Neural cell (in vitro differentiated cells): ENCODE results near the gene CPXM1. TPM values are rescaled to one million over a fixed set of nuclear protein-coding genes. Genes with fewer than 3 reads are reported as not detected.

Experiments
- H2AFZ ChIP-seq: fragments of 200-600, 300-800 bp; sonication (generic), shearing (Covaris generic); 2 replicates; pipeline ENCODE4 v1.6.0; 2014; ENCODE audit warnings: low read depth, mild to moderate bottlenecking, antibody characterized with exemption, low read length, moderate library complexity
- H3F3A ChIP-seq: fragments of 200-600 bp; shearing (Covaris generic); 2 replicates; pipeline ENCODE4 v1.6.1; 2016; ENCODE audit warnings: mild to moderate bottlenecking, moderate library complexity, mixed read lengths, antibody characterized with exemption, low read length; ENCODE audit not compliant: insufficient read depth, poor library complexity, severe bottlenecking
- H3K27ac ChIP-seq: fragments of 200-600, 300-800 bp; sonication (generic), shearing (Covaris generic); 2 replicates; pipeline ENCODE4 v1.5.1; 2014; ENCODE audit warnings: mild to moderate bottlenecking, low read length, moderate library complexity
- H3K27me3 ChIP-seq: fragments of 300-800, 200-600 bp; sonication (generic), shearing (Covaris generic); 2 replicates; pipeline ENCODE4 v1.6.0; 2014; ENCODE audit warnings: mild to moderate bottlenecking, low read depth, low read length, moderate library complexity; ENCODE audit not compliant: insufficient read depth
- H3K36me3 ChIP-seq: fragments of 300-800, 200-600 bp; sonication (generic), shearing (Covaris generic); 2 replicates; pipeline ENCODE4 v1.5.1; 2014; ENCODE audit warnings: mild to moderate bottlenecking, antibody characterized with exemption, low read length, moderate library complexity; ENCODE audit not compliant: insufficient read depth
- H3K4me2 ChIP-seq: fragments of 300-800, 200-600 bp; sonication (generic), shearing (Covaris generic); 2 replicates; pipeline ENCODE4 v1.6.0; 2014; ENCODE audit warnings: mild to moderate bottlenecking, low read length
- H3K4me3 ChIP-seq: fragments of 300-800, 200-600 bp; sonication (generic), shearing (Covaris generic); 2 replicates; pipeline ENCODE4 v1.5.1; 2014; ENCODE audit warnings: mild to moderate bottlenecking, low read length, moderate library complexity
- H3K79me2 ChIP-seq: fragments of 200-600 bp; shearing (Covaris generic); replicated peaks from 2 replicates; pipeline ENCODE4 v1.6.0; 2014; ENCODE audit warnings: mild to moderate bottlenecking, low read length, moderate library complexity; ENCODE audit not compliant: insufficient read depth
- H3K9ac ChIP-seq: fragments of 300-800, 200-600 bp; sonication (generic), shearing (Covaris generic); 2 replicates; pipeline ENCODE4 v1.6.1; 2016; ENCODE audit warnings: mild to moderate bottlenecking, low read length, mixed read lengths
- H3K9me2 ChIP-seq: fragments of 200-600 bp; shearing (Covaris generic); 2 replicates; pipeline ENCODE4 v1.6.1; 2016; ENCODE audit warnings: mild to moderate bottlenecking, low read length, mixed read lengths; ENCODE audit not compliant: insufficient read depth
- H3K9me3 ChIP-seq: fragments of 200-600, 300-800 bp; sonication (generic), shearing (Covaris generic); 2 replicates; pipeline ENCODE4 v1.6.1; 2016; ENCODE audit warnings: mild to moderate bottlenecking, mixed run types, low read length, moderate library complexity, mixed read lengths
- H4K20me1 ChIP-seq: fragments of 200-600 bp; shearing (Covaris generic); 2 replicates; pipeline ENCODE4 v1.6.1; 2016; ENCODE audit warnings: mild to moderate bottlenecking, mixed run types; ENCODE audit not compliant: insufficient read depth
- CTCF ChIP-seq: fragments of 450-650 bp; IDR thresholded peaks from 2 replicates; pipeline ENCODE4 v1.5.1; 2014; ENCODE audit warnings: antibody characterized with exemption, mild to moderate bottlenecking, moderate library complexity; ENCODE audit not compliant: poor library complexity, severe bottlenecking
- EP300 ChIP-seq: fragments of 450-650 bp; conservative IDR thresholded peaks from 2 replicates; pipeline ENCODE4 v1.6.1; 2014; ENCODE audit warnings: antibody characterized with exemption, mild to moderate bottlenecking, moderate library complexity; ENCODE audit not compliant: poor library complexity, severe bottlenecking
- EZH2 ChIP-seq: fragments of 200-600, 300-800 bp; shearing (Covaris generic), sonication (generic); IDR thresholded peaks from 2 replicates; pipeline ENCODE4 v1.6.1; 2014; ENCODE audit warnings: antibody characterized with exemption, low read length, borderline replicate concordance, mild to moderate bottlenecking; ENCODE audit not compliant: insufficient read depth, poor library complexity, severe bottlenecking
- MXI1 ChIP-seq: fragments of 450-650 bp; conservative IDR thresholded peaks from 2 replicates; pipeline ENCODE4 v1.6.1; 2014; ENCODE audit warnings: antibody characterized with exemption, mild to moderate bottlenecking; ENCODE audit not compliant: poor library complexity, severe bottlenecking
- POLR2AphosphoS5 ChIP-seq: IDR thresholded peaks from 2 replicates; pipeline ENCODE4 v1.6.1; 2012
- RAD21 ChIP-seq: fragments of 450-650 bp; conservative IDR thresholded peaks from 2 replicates; pipeline ENCODE4 v1.6.1; 2014; ENCODE audit warnings: antibody characterized with exemption, mild to moderate bottlenecking, moderate library complexity
- SMC3 ChIP-seq: fragments of 450-650 bp; conservative IDR thresholded peaks from 2 replicates; pipeline ENCODE4 v1.6.1; 2014; ENCODE audit warnings: antibody characterized with exemption, mild to moderate bottlenecking, moderate library complexity; ENCODE audit not compliant: poor library complexity
- TAF1 ChIP-seq: IDR thresholded peaks from 2 replicates; pipeline ENCODE4 v1.6.1; 2012; ENCODE audit warnings: low read depth
- polyA plus RNA-seq: library from polyadenylated mRNA; depleted of rRNA; stranded (reverse); fragments of >200 nt; gene quantifications from 2 replicates; pipeline ENCODE4 v1.2.3, GENCODE V29; 2014
- TF ChIP-seq, protein P1 (sequence below): IDR thresholded peaks from 2 replicates; pipeline ENCODE4 v1.6.1; 2012; ENCODE audit warnings: borderline replicate concordance

The CPXM1 gene
- polyA plus RNA-seq, 1 donor from 2014 or later, result 44.0 TPM

GRCh38 chr20:2816030-2816582, 15.7 kb upstream of the CPXM1 start, which contains the start of gene TMEM239:
Gene TMEM239, plus strand, starts transcription at chr20:2816364. Its CDS starts 191 bp downstream, at chr20:2816555.
- Histone ChIP-seq H3K9me3 (peaks cover 9% of the 10 kb centered on the region), H3K4me2 (no peak within 1 kb of the TSS), H4K20me1 (no peaks in the 10 kb centered on the region), H3K9me2 (no peaks in the 10 kb centered on the region), H3K36me3 (no peaks in the 10 kb centered on the region), H2AFZ (no peak within 1 kb of the TSS), H3K27ac (no peak within 1 kb of the TSS), H3K4me3 (no peak within 1 kb of the TSS), H3K27me3 (peaks cover 13% of the 10 kb centered on the region), H3F3A (no peaks in the 10 kb centered on the region), H3K9ac (no peak within 1 kb of the TSS), H3K79me2 (no peaks in the 10 kb centered on the region)
- no peak for TF ChIP-seq MXI1
- no peak for TF ChIP-seq CTCF
- TF ChIP-seq POLR2AphosphoS5, result no peak
- TF ChIP-seq TAF1, result no peak
- TF ChIP-seq EZH2, result no peak
- TF ChIP-seq RAD21, result no peak
- TF ChIP-seq, protein P1, sequence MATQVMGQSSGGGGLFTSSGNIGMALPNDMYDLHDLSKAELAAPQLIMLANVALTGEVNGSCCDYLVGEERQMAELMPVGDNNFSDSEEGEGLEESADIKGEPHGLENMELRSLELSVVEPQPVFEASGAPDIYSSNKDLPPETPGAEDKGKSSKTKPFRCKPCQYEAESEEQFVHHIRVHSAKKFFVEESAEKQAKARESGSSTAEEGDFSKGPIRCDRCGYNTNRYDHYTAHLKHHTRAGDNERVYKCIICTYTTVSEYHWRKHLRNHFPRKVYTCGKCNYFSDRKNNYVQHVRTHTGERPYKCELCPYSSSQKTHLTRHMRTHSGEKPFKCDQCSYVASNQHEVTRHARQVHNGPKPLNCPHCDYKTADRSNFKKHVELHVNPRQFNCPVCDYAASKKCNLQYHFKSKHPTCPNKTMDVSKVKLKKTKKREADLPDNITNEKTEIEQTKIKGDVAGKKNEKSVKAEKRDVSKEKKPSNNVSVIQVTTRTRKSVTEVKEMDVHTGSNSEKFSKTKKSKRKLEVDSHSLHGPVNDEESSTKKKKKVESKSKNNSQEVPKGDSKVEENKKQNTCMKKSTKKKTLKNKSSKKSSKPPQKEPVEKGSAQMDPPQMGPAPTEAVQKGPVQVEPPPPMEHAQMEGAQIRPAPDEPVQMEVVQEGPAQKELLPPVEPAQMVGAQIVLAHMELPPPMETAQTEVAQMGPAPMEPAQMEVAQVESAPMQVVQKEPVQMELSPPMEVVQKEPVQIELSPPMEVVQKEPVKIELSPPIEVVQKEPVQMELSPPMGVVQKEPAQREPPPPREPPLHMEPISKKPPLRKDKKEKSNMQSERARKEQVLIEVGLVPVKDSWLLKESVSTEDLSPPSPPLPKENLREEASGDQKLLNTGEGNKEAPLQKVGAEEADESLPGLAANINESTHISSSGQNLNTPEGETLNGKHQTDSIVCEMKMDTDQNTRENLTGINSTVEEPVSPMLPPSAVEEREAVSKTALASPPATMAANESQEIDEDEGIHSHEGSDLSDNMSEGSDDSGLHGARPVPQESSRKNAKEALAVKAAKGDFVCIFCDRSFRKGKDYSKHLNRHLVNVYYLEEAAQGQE, result no peak
- TF ChIP-seq EP300, result no peak
- TF ChIP-seq SMC3, result no peak

DNA sequence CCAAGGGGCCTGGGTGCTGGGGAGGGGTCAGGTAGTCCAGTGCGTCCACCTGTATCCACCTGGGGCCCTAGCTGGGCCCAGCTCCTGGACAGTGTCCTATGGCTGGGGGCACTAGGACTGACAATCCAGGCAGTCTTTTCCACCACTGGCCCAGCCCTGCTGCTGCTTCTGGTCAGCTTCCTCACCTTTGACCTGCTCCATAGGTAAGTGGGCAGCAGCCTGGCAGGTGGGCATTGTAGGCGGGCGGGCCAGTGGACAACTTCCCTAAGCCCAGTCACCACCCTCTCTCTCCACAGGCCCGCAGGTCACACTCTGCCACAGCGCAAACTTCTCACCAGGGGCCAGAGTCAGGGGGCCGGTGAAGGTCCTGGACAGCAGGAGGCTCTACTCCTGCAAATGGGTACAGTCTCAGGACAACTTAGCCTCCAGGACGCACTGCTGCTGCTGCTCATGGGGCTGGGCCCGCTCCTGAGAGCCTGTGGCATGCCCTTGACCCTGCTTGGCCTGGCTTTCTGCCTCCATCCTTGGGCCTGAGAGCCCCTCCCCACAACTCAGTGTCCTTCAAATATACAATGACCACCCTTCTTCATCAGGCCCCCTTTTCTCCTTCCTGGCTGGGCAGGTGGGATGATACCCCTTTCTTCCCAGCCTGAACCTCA, 14.9 kb upstream of the CPXM1 start:
- Histone ChIP-seq H3K4me2 (no peak overlapping the region), H3K27me3 (peaks cover 6% of the 10 kb centered on the region)
- TF ChIP-seq, protein P1, result no peak
- no peak for TF ChIP-seq POLR2AphosphoS5
- TF ChIP-seq SMC3, result no peak
- no peak for TF ChIP-seq CTCF

More for the DNA sequence above, 14.9 kb upstream of the CPXM1 start:
- H3K36me3 ChIP-seq, result no peaks in the 10 kb centered on the region
- peaks cover 9% of the 10 kb centered on the region for H3K9me3 ChIP-seq
- no peaks in the 10 kb centered on the region for H4K20me1 ChIP-seq
- H3K27ac ChIP-seq, result no peak overlapping the region
- H2AFZ ChIP-seq, result no peak overlapping the region
- H3K4me3 ChIP-seq, result no peak overlapping the region
- no peaks in the 10 kb centered on the region for H3K9me2 ChIP-seq
- H3F3A ChIP-seq, result no peaks in the 10 kb centered on the region
- no peak overlapping the region for H3K9ac ChIP-seq
- no peaks in the 10 kb centered on the region for H3K79me2 ChIP-seq
